WTC11 (cell line): ENCODE results near the gene PRTN3. TPM values are rescaled to one million over a fixed set of nuclear protein-coding genes. Genes with fewer than 3 reads are reported as not detected.

Experiments used
- ATAC-seq: fragments of 200-7000 bp; cut with Tn5 transposase; 2 replicates; pipeline ENCODE4 v1.10.0; 2021; ENCODE audit warnings: mild to moderate bottlenecking, moderate library complexity
- CTCF ChIA-PET: fragments of 300-600 bp; sonication (Branson Sonifier 250); formaldehyde crosslinking; loops from one replicate; lab custom pipeline; 2021; ENCODE audit warnings: antibody characterized with exemption; lab: Charles Lee
- POLR2A ChIA-PET: fragments of 350-600 bp; sonication (Branson Sonifier 250); formaldehyde crosslinking; loops from one replicate; lab custom pipeline; 2021; ENCODE audit warnings: antibody characterized with exemption; lab: Charles Lee
- DNase-seq: peaks from one replicate; pipeline ENCODE4 v3.0.0; 2021; ENCODE audit warnings: low spot score
- H3K27ac Mint-ChIP-seq: 2 replicates; pipeline ENCODE4 v1.8.0; 2021; ENCODE audit warnings: mixed read lengths
- H3K27me3 Mint-ChIP-seq: 2 replicates; pipeline ENCODE4 v1.8.0; 2021; ENCODE audit warnings: low read depth, mild to moderate bottlenecking, moderate library complexity, mixed read lengths
- H3K36me3 Mint-ChIP-seq: 2 replicates; pipeline ENCODE4 v1.8.0; 2021; ENCODE audit warnings: mixed read lengths
- H3K4me1 Mint-ChIP-seq: 2 replicates; pipeline ENCODE4 v1.8.0; 2022; ENCODE audit warnings: mixed read lengths
- H3K4me3 Mint-ChIP-seq: 2 replicates; pipeline ENCODE4 v1.8.0; 2021; ENCODE audit warnings: mild to moderate bottlenecking, moderate library complexity, mixed read lengths
- H3K9me3 Mint-ChIP-seq: 2 replicates; pipeline ENCODE4 v1.8.0; 2021; ENCODE audit warnings: mixed read lengths
- ATF3 ChIP-seq: sonication (generic); formaldehyde crosslinking; conservative IDR thresholded peaks from 2 replicates; pipeline ENCODE4 v1.8.1; 2022; ENCODE audit warnings: mild to moderate bottlenecking, missing genetic modification reagents
- ATF6 ChIP-seq: sonication (generic); formaldehyde crosslinking; IDR thresholded peaks from 2 replicates; pipeline ENCODE4 v1.8.1; 2023; ENCODE audit warnings: mild to moderate bottlenecking, missing genetic modification reagents
- E2F1 ChIP-seq: sonication (generic); formaldehyde crosslinking; IDR thresholded peaks from 2 replicates; pipeline ENCODE4 v1.8.0; 2022; ENCODE audit warnings: mild to moderate bottlenecking, missing genetic modification reagents
- ESRRA ChIP-seq: sonication (generic); formaldehyde crosslinking; IDR thresholded peaks from 2 replicates; pipeline ENCODE4 v1.8.1; 2022; ENCODE audit warnings: mild to moderate bottlenecking, missing genetic modification reagents, borderline replicate concordance
- FOXK1 ChIP-seq: sonication (generic); formaldehyde crosslinking; IDR thresholded peaks from 2 replicates; pipeline ENCODE4 v1.8.0; 2022; ENCODE audit warnings: mild to moderate bottlenecking, moderate library complexity, missing genetic modification reagents
- GTF2I ChIP-seq: fragments of 250-450 bp; sonication (Bioruptor Pico); conservative IDR thresholded peaks from 2 replicates; pipeline ENCODE4 v1.4.0; 2021; ENCODE audit warnings: mild to moderate bottlenecking
- NFE2L1 ChIP-seq: sonication (generic); formaldehyde crosslinking; IDR thresholded peaks from 2 replicates; pipeline ENCODE4 v1.8.1; 2023; ENCODE audit warnings: missing genetic modification reagents
- NR2C2 ChIP-seq: sonication (generic); formaldehyde crosslinking; IDR thresholded peaks from 2 replicates; pipeline ENCODE4 v1.8.0; 2022; ENCODE audit warnings: mild to moderate bottlenecking, missing genetic modification reagents
- NR3C1 ChIP-seq: sonication (generic); formaldehyde crosslinking; conservative IDR thresholded peaks from 2 replicates; pipeline ENCODE4 v1.8.1; 2023; ENCODE audit warnings: low read depth, mild to moderate bottlenecking, missing genetic modification reagents
- ZBTB21 ChIP-seq: sonication (generic); formaldehyde crosslinking; IDR thresholded peaks from 2 replicates; pipeline ENCODE4 v1.8.1; 2023; ENCODE audit warnings: mild to moderate bottlenecking, missing genetic modification reagents, borderline replicate concordance
- ZNF121 ChIP-seq: sonication (generic); formaldehyde crosslinking; IDR thresholded peaks from 2 replicates; pipeline ENCODE4 v1.8.0; 2023; ENCODE audit warnings: missing genetic modification reagents
- ZNF138 ChIP-seq: sonication (generic); formaldehyde crosslinking; conservative IDR thresholded peaks from 2 replicates; pipeline ENCODE4 v1.8.1; 2022; ENCODE audit warnings: mild to moderate bottlenecking, moderate library complexity, missing genetic modification reagents
- ZNF219 ChIP-seq: sonication (generic); formaldehyde crosslinking; IDR thresholded peaks from 2 replicates; pipeline ENCODE4 v1.8.0; 2023; ENCODE audit warnings: missing genetic modification reagents, mild to moderate bottlenecking, borderline replicate concordance
- ZNF317 ChIP-seq: sonication (generic); formaldehyde crosslinking; IDR thresholded peaks from 2 replicates; pipeline ENCODE4 v1.8.1; 2023; ENCODE audit warnings: low read depth, mild to moderate bottlenecking, moderate library complexity, missing genetic modification reagents, borderline replicate concordance
- ZNF396 ChIP-seq: fragments of 250-450 bp; sonication (Bioruptor Pico); IDR thresholded peaks from 2 replicates; pipeline ENCODE4 v1.8.0; 2021; ENCODE audit warnings: mild to moderate bottlenecking, moderate library complexity, borderline replicate concordance
- ZNF425 ChIP-seq: fragments of 250-450 bp; sonication (Bioruptor Pico); conservative IDR thresholded peaks from 2 replicates; pipeline ENCODE4 v1.9.0; 2021; ENCODE audit warnings: mild to moderate bottlenecking
- total RNA-seq: library from RNA; stranded (reverse); gene quantifications from 3 replicates; pipeline ENCODE4 v1.2.3, GENCODE V29; 2021
- TF ChIP-seq, protein P1 (sequence below): sonication (generic); formaldehyde crosslinking; IDR thresholded peaks from 2 replicates; pipeline ENCODE4 v1.8.0; 2023; ENCODE audit warnings: missing genetic modification reagents
- TF ChIP-seq, protein P2 (sequence below): sonication (generic); formaldehyde crosslinking; IDR thresholded peaks from 2 replicates; pipeline ENCODE4 v1.8.1; 2023; ENCODE audit warnings: mild to moderate bottlenecking, moderate library complexity, missing genetic modification reagents
- TF ChIP-seq, protein P3 (sequence below): sonication (generic); formaldehyde crosslinking; IDR thresholded peaks from 2 replicates; pipeline ENCODE4 v1.8.1; 2022; ENCODE audit warnings: low read depth, missing genetic modification reagents, borderline replicate concordance

PRTN3 gene
- total RNA-seq, 1 experiment from 2014 or later: 0.61 TPM

GRCh38 chr19:843836-844545, 3.2 kb downstream of the PRTN3 start:
- ATAC-seq (no peak; the same call in 1 of the 2 replicates), DNase-seq (no peak)
- POLR2A ChIA-PET: no interaction called here
- CTCF ChIA-PET: interaction anchor here (1.1 kb wide), 1 partner anchor 13 kb away, joined by 6 read pairs; no protein-coding TSS in a partner anchor
- Mint-ChIP-seq H3K4me1 (no peaks in the 10 kb centered on the region), H3K9me3 (peaks cover 4% of the 10 kb centered on the region), H3K36me3 (no peaks in the 10 kb centered on the region), H3K4me3 (peak overlapping the region; percentile 52), H3K27me3 (peaks cover 42% of the 10 kb centered on the region), H3K27ac (no peak overlapping the region)
- TF ChIP-seq NR2C2 (CRISPR knock-in tag) (no peak), NR3C1 (CRISPR knock-in tag) (no peak), NFE2L1 (no peak), FOXK1 (no peak), ZNF396 (CRISPR knock-in tag) (no peak), E2F1 (CRISPR knock-in tag) (no peak)

DNA sequence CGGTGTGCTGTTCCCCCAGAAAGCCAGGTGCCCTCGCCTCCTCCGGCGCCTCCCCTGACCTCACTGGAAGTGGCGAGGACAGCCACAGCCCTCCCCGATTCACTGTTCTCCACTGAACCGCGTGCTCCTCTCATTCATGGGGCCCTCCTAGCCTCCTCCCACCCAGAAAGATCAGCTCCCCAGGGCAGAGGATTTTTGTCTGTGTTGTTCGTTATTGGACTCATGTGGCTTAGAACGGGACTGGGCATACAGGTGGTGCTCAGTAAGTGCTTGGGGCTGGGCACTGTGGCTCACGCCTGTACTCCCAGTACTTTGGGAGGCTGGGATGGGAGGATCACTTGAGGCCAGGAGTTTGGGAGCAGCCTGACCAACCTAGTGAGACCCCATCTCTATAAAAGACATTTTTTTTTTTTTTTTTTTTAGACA, 3.8 kb downstream of the PRTN3 start:
- peaks cover 42% of the 10 kb centered on the region for H3K27me3 Mint-ChIP-seq
- TF ChIP-seq ZNF425 (no peak), ZNF121 (CRISPR knock-in tag) (peak; percentile 92), GTF2I (CRISPR knock-in tag) (peak; percentile 12; the same call in 1 of the 2 replicates), ZNF219 (CRISPR knock-in tag) (no peak), ZBTB21 (CRISPR knock-in tag) (no peak), ATF6 (no peak), ZNF317 (no peak), ATF3 (CRISPR knock-in tag) (no peak), ESRRA (CRISPR knock-in tag) (no peak), ZNF138 (CRISPR knock-in tag) (no peak), NR3C1 (CRISPR knock-in tag) (no peak)
- TF ChIP-seq, protein P1, sequence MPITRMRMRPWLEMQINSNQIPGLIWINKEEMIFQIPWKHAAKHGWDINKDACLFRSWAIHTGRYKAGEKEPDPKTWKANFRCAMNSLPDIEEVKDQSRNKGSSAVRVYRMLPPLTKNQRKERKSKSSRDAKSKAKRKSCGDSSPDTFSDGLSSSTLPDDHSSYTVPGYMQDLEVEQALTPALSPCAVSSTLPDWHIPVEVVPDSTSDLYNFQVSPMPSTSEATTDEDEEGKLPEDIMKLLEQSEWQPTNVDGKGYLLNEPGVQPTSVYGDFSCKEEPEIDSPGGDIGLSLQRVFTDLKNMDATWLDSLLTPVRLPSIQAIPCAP (CRISPR knock-in tag): no peak
- TF ChIP-seq, protein P2, sequence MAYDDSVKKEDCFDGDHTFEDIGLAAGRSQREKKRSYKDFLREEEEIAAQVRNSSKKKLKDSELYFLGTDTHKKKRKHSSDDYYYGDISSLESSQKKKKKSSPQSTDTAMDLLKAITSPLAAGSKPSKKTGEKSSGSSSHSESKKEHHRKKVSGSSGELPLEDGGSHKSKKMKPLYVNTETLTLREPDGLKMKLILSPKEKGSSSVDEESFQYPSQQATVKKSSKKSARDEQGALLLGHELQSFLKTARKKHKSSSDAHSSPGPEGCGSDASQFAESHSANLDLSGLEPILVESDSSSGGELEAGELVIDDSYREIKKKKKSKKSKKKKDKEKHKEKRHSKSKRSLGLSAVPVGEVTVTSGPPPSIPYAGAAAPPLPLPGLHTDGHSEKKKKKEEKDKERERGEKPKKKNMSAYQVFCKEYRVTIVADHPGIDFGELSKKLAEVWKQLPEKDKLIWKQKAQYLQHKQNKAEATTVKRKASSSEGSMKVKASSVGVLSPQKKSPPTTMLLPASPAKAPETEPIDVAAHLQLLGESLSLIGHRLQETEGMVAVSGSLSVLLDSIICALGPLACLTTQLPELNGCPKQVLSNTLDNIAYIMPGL (CRISPR knock-in tag): no peak
- TF ChIP-seq, protein P3, sequence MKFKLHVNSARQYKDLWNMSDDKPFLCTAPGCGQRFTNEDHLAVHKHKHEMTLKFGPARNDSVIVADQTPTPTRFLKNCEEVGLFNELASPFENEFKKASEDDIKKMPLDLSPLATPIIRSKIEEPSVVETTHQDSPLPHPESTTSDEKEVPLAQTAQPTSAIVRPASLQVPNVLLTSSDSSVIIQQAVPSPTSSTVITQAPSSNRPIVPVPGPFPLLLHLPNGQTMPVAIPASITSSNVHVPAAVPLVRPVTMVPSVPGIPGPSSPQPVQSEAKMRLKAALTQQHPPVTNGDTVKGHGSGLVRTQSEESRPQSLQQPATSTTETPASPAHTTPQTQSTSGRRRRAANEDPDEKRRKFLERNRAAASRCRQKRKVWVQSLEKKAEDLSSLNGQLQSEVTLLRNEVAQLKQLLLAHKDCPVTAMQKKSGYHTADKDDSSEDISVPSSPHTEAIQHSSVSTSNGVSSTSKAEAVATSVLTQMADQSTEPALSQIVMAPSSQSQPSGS (CRISPR knock-in tag): no peak
- H3K9me3 Mint-ChIP-seq: peaks cover 4% of the 10 kb centered on the region
- CTCF ChIA-PET: interaction anchor here (0.7 kb wide), 1 partner anchor 981 kb away, joined by 6 read pairs; no protein-coding TSS in a partner anchor
- POLR2A ChIA-PET: no interaction called here
- H3K4me1 Mint-ChIP-seq: no peaks in the 10 kb centered on the region
- H3K36me3 Mint-ChIP-seq: no peaks in the 10 kb centered on the region
- DNase-seq: no peak
- ATAC-seq: peak; percentile 22; the same call in 1 of the 2 replicates
- no peak overlapping the region for H3K27ac Mint-ChIP-seq
- H3K4me3 Mint-ChIP-seq: peak overlapping the region; percentile 52
